ENCODE data around the gene SH3RF1.

GRCh38 chr4:169189372-169189771, 81.4 kb downstream of the SH3RF1 start:
- TF ChIP-seq POLR2AphosphoS5 (IDR thresholded peaks at IDR 0.05; ENCODE audit: low read length) (no peak), TAF1 (IDR thresholded peaks at IDR 0.05; ENCODE audit: borderline replicate concordance, low read depth, low read length) (no peak), CTCF (IDR thresholded peaks at IDR 0.05 in 2 of 3, conservative IDR thresholded peaks at IDR 0.05 in 1 of 3; ENCODE audit: control insufficient read depth in 2 of 3, extremely low read depth in 1 of 3, insufficient read depth in 1 of 3, low read depth in 3 of 3, low read length in 3 of 3) (no peak), BMI1 (IDR thresholded peaks at IDR 0.05; ENCODE audit: borderline replicate concordance) (no peak)

Measured in GM12878 (cell line).